ENCODE results near the gene LRRC26.

LRRC26 gene

DNA sequence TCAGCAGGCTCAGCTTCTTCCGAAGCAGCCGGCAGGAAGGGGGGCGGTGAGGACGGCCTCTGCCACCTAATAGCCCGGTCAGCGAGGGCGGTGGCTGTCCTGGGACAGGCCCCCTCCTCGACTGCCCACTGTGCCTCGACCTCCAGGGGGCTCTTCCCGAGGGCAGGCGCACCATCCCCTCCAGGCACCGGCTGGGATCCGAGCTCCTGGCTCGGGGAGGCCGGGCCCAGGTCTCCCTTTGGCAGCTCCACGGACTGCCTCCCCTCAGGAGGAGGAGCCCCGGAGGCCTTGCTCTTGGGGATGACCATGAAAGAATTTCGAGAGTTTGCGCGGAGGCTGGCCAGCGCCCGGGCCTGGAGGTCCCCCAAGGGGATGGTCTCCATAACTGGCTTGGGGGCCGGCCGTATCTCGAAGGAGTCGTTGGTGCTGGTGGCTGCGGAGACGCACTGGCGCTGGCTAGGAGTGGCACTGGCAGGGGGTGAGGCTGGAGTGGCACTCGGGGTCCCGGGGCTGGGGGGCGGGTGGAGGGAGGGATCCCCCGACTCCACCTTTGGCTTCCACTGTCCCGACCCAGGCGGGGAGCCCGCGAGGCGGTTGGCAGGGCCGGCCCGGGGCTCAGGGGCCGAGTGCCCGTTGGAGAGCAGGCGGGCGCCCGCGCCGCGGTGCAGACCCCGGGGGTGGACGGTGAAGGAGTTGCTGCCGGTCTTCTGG is 29.7 kb upstream of the LRRC26 start:
- no peak for DNase-seq (ENCODE audit: low read depth, low spot score)

- DNase-seq (ENCODE audit: low read depth, low spot score), result no peak
Observed at GRCh38 chr9:137198902-137199283, 29.0 kb upstream of the LRRC26 start.

DNA sequence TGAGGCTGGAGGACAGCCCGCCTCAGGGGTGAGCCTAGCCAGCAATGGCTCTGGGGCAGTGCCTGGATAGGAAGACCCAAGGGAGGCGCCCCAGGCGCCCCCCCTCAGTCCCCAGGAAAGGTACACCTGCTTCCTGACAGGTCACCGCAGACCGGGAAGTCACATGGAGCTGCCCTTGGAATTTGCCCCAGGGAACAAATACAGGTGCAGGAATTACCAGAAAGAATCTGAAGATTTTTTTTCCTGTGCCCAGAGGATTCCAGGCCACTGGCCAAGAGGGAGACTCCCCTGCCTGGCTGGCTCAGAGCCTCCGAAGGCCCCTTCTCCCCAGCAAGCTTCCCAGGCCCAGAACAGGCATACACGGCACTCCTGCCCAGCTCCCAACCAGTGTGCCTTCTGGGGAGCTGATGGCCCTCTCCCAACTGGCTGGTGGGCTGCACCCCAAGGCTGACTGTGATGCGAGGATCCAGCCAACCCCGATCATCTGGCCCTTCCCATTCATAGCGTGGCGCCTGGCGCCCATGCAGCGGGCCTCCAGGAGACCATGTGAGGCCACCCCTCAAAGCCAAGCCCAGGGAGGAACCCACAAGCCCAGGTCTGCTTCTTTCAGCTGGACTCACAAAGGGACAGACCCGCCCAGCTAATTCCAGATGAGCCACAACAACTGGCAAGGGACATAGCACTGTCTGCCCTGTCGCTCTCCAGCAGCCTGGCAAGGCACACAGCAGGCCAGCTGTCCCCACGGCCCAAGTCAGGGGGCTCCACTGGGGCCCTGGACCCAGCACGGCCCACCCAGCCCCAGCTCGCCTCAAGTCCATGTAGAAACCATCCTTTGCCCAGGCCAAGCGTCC is 28.4 kb upstream of the LRRC26 start:
- no peak for DNase-seq (ENCODE audit: low read depth, low spot score)

DNA sequence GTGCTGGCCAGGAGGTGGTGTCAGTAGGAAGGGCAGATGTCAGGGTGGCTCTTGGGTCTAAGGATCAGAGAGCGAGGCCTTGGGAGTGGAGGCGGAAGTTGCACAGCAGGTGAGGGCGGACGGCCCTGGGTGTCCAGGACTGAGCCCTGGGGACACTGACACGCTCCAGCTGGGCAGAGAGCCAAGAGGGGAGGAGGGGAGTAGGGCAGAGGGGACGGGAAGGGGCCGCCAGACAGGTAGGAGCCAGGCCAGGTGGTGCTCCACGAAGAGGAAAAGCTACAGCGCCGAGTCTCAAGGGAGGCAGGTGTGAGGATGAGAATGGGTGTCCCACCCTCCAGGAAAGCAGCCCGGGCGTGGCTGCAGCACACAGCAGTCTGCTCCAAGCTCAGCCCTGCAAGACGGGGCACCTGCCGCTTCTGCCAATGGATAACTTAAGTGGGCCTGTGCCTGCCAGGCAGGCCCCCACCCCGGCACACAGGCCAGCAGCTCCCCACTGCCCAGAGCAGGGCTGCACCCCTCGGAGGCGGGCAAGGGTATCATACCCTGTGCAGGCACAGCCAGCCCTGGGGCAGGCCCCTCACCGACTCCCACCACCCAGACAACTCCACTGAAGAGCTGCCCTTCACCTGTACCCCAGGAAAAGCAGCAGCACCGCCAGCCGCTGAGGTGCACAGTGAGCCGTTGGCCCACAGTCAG is 25.8 kb upstream of the LRRC26 start:
- no peak for DNase-seq (ENCODE audit: low read depth, low spot score)

- no peak for DNase-seq (ENCODE audit: low read depth, low spot score)
Observed at GRCh38 chr9:137194909-137195308, 25.1 kb upstream of the LRRC26 start.

DNA sequence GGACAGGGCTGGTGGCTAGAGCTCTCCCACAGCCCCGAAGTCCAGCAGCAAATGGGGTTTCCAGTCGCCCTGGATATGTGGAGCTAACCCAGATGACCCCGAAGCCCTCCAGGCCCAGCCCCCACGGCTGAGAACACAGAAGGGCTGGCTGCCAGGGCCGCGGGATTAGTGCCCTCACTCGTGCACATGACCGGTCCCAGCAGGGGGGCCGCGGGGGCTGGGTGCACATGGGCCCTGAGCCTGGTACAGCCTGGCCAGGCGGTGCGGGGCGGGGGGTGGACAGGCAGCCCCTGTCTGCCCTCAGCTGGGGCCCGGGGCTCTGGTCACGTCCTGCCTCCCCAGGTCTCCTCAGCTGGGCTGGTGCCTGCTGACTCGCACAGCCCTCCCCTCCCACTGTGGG is 24.5 kb upstream of the LRRC26 start:
- DNase-seq (ENCODE audit: low read depth, low spot score), result no peak

- DNase-seq (ENCODE audit: low read depth, low spot score), result no peak
Observed at GRCh38 chr9:137193771-137194170, 23.9 kb upstream of the LRRC26 start.

DNA sequence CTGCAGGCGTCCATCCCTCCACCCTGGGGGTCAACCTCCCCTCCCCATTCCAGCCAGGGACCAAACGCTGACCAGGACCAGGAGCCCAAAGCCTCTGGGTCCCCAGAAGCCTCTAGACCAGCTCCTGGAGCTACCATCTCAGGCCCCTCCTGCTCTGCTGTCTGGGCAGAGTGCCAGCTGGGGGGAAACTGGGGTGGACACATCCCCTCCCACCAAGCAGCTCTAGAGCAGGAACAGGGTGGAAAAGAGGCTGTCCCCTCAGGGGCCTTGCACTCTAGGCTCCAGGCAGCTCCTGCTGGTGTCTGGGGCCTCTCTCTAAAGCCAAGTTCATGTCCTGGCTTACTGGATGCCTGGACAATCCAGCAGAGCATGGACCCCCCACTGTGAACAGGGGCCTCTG is 23.0 kb upstream of the LRRC26 start:
- no peak for DNase-seq (ENCODE audit: low read depth, low spot score)

DNA sequence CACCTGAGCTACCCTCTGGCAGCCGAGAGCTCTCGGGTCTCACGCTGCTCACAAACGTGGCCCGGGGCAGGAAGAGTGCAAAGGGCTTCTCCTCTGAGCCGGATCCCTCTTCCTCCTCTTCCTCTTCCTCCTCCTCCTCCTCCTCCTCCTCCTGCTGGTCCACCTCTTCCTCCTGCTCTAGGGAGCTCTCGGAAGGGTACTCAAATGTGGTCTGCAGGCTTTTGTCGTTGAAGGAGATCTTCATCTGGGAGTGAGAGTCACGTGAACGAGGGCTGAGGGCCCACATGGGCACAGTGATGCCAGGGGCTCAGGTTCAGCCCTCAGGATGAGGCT is 22.6 kb upstream of the LRRC26 start:
- DNase-seq (ENCODE audit: low read depth, low spot score), result no peak

GRCh38 chr9:137191691-137192447 is 22.0 kb upstream of the LRRC26 start:
- no peak for DNase-seq (ENCODE audit: low read depth, low spot score)

GRCh38 chr9:137191245-137191644 is 21.4 kb upstream of the LRRC26 start:
- no peak for DNase-seq (ENCODE audit: low read depth, low spot score)

- no peak for DNase-seq (ENCODE audit: low read depth, low spot score)
Observed at GRCh38 chr9:137190315-137190856, 20.5 kb upstream of the LRRC26 start.

- no peak for DNase-seq (ENCODE audit: low read depth, low spot score)
Observed at GRCh38 chr9:137189297-137190295, 19.7 kb upstream of the LRRC26 start.

DNA sequence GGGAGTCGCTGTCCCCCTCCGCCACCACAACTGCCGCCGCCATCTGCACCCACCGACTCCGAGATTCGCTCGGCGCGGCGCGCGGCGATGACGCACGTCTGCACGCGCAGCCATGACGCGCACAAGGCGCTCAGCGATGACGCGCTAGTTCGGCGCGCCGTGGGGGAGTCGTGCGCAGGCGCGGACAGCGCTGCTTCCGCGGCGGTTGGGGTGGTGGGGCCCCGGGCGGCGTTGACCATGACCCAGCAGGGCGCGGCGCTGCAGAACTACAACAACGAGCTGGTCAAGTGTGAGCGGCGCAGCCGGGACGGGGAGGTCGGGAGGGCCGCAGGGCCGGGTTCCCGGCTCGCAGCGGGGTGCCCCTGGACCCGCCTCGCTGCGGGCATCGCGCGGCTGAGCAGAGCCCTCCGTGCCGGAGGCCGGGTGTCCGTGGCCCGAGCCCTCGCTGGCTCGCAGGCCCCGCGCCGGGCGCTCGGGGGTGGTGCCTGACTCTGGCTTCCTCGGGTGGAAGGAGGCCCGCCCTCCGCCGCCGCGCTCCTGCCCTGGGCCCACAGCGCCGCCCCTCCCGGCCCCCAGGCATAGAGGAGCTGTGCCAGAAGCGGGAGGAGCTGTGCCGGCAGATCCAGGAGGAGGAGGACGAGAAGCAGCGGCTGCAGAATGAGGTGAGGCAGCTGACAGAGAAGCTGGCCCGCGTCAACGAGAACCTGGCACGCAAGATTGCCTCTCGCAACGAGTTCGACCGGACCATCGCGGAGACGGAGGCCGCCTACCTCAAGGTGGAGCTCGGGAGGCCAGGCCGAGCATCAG is 18.8 kb upstream of the LRRC26 start, which contains the start of the genes ANAPC2 and SSNA1:
ANAPC2 (minus strand) TSS at position 71 of the 807 bp plus-strand sequence; CDS start at position 43, 28 bp downstream.
SSNA1 (plus strand) TSS at position 187 of the 807 bp plus-strand sequence; CDS start at position 238, 51 bp downstream.
- peak; percentile 67 for DNase-seq (ENCODE audit: low read depth, low spot score)

DNA sequence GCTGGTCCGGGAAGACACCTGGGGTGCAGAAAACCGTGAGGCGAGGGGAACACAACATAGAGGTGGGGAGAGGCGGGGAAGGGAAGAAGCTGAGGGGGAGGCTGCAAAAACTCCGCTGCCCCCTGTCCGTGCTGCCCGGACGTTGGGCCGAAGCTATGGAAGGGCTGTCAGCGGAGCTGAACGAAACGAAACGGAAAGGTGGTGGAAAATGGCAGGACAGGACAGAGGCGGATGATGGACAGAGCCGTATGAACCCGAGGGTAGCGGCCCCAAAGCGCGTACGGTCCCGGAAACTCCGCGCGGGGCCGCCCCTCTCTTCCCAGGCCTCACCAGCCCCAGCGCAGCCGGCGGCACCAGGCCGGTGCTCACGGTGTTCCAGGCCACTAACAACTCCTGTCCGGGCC is 18.2 kb upstream of the LRRC26 start:
- DNase-seq (ENCODE audit: low read depth, low spot score), result no peak

DNA sequence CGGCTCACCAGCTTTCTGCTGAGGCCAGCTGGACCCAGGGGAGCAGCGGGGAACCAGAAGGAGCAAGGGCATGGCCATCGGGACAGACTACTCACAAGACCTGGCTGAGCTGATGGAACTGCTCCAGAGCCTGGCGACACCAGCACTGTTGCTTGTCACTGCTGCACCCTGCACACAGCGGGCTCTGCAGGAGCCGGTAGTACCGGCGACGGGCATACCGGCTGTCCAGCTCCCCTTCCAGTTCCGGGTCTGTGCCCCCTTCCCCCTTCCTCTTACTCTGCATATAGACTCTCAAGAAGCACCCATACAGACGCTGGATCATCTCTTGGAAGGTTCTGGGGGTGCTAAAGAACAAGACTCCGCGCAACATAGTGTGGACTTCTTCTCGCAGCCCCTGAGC is 17.5 kb upstream of the LRRC26 start:
- no peak for DNase-seq (ENCODE audit: low read depth, low spot score)

GRCh38 chr9:137186385-137186784 is 16.5 kb upstream of the LRRC26 start:
- DNase-seq (ENCODE audit: low read depth, low spot score), result no peak

GRCh38 chr9:137185921-137186320 is 16.1 kb upstream of the LRRC26 start:
- DNase-seq (ENCODE audit: low read depth, low spot score), result no peak

Measured in iPS DF 19.7 (cell line).